GM23248 (cell line): ENCODE measurements around the gene CNTN6.

Experiments
- EZH2 ChIP-seq: fragments of 200-600 bp; sonication (generic); IDR thresholded peaks from 2 replicates; pipeline ENCODE4 v1.6.1; 2018; ENCODE audit warnings: antibody characterized with exemption, mild to moderate bottlenecking; ENCODE audit not compliant: insufficient read depth, poor library complexity, severe bottlenecking
- EZH2phosphoT487 ChIP-seq: fragments of 200-600 bp; sonication (generic); IDR thresholded peaks from 2 replicates; pipeline ENCODE4 v1.6.1; 2018; ENCODE audit warnings: antibody characterized with exemption, moderate library complexity, mild to moderate bottlenecking, low read depth; ENCODE audit not compliant: insufficient read depth

- no peak for TF ChIP-seq EZH2
- no peak for TF ChIP-seq EZH2phosphoT487
Measured at GRCh38 chr3:1269808-1270207, 177.0 kb downstream of the CNTN6 start.
